Measurements from ENCODE around the gene OR2M3. TPM values are rescaled to one million over a fixed set of nuclear protein-coding genes. Genes with fewer than 3 reads are reported as not detected.
A peak's percentile ranks its signal among the peaks of the same experiment; 100 is the strongest.
"Not testable (repeated sequence)": the region's sequence is repeated elsewhere in the genome, so short reads cannot be mapped to it uniquely, and the experiment has no call there.

OR2M3 gene
- total RNA-seq, 2 experiments from 2014 or later, result not detected

GRCh38 chr1:248229360-248229908 lies 32.4 kb downstream of the OR2M3 start:
- intact Hi-C loops (cut with micrococcal nuclease), result no loop called here
- Mint-ChIP-seq H3K27ac (no peak overlapping the region), H3K36me3 (ENCODE audit: low read depth) (no peaks in the 10 kb centered on the region), H3K4me1 (ENCODE audit: low read depth) (no peaks in the 10 kb centered on the region), H3K27me3 (ENCODE audit: low read depth) (peaks cover 11% of the 10 kb centered on the region), H3K9me3 (no peaks in the 10 kb centered on the region), H3K4me3 (no peak overlapping the region)
- CTCF ChIA-PET, result interaction anchor here (0.5 to 1.1 kb wide), 2 partner anchors 11 to 698 kb away, joined by 3 read pairs; no protein-coding TSS in a partner anchor
- no peak for DNase-seq

GRCh38 chr1:248231117-248231516 lies 34.1 kb downstream of the OR2M3 start, which contains the start of gene OR2M4:
Gene OR2M4, plus strand, starts transcription at chr1:248231417. Its CDS starts 7,512 bp downstream, at chr1:248238929.
- peaks cover 13% of the 10 kb centered on the region for H3K27me3 Mint-ChIP-seq (ENCODE audit: low read depth)
- no peaks in the 10 kb centered on the region for H3K36me3 Mint-ChIP-seq (ENCODE audit: low read depth)
- H3K9me3 Mint-ChIP-seq, result no peaks in the 10 kb centered on the region
- H3K4me3 Mint-ChIP-seq, result no peak within 1 kb of the TSS
- CTCF ChIA-PET, result no interaction called here
- no peak within 1 kb of the TSS for H3K27ac Mint-ChIP-seq
- DNase-seq, result no peak
- no peaks in the 10 kb centered on the region for H3K4me1 Mint-ChIP-seq (ENCODE audit: low read depth)
- intact Hi-C loops (cut with micrococcal nuclease), result no loop called here

- peaks cover 13% of the 10 kb centered on the region for H3K27me3 Mint-ChIP-seq (ENCODE audit: low read depth)
- no peak overlapping the region for H3K27ac Mint-ChIP-seq
- H3K9me3 Mint-ChIP-seq, result no peaks in the 10 kb centered on the region
- CTCF ChIA-PET, result no interaction called here
- H3K4me1 Mint-ChIP-seq (ENCODE audit: low read depth), result peaks cover 2% of the 10 kb centered on the region
- H3K4me3 Mint-ChIP-seq, result no peak overlapping the region
- H3K36me3 Mint-ChIP-seq (ENCODE audit: low read depth), result no peaks in the 10 kb centered on the region
- intact Hi-C loops (cut with micrococcal nuclease), result no loop called here
- no peak for DNase-seq
Observed at GRCh38 chr1:248239478-248239877, 42.4 kb downstream of the OR2M3 start.

GRCh38 chr1:248243204-248243603 lies 46.1 kb downstream of the OR2M3 start:
- Mint-ChIP-seq H3K4me1 (ENCODE audit: low read depth) (peaks cover 2% of the 10 kb centered on the region), H3K4me3 (no peak overlapping the region), H3K27ac (no peak overlapping the region), H3K36me3 (ENCODE audit: low read depth) (no peaks in the 10 kb centered on the region), H3K27me3 (ENCODE audit: low read depth) (peaks cover 12% of the 10 kb centered on the region), H3K9me3 (no peaks in the 10 kb centered on the region)
- CTCF ChIA-PET, result interaction anchor here (0.6 to 1.7 kb wide), 8 partner anchors 8 to 565 kb away, joined by 3 to 4 read pairs (median 3); no protein-coding TSS in a partner anchor
- intact Hi-C loops (cut with micrococcal nuclease), result loop anchor here (1.0 to 10.0 kb wide), 5 partner anchors 159 to 554 kb away; partner anchors contain the start of gene OR2T1
- DNase-seq, result peak; percentile 35

- DNase-seq; H3K36me3 Mint-ChIP-seq (ENCODE audit: low read depth); intact Hi-C loops (cut with micrococcal nuclease); H3K4me3 Mint-ChIP-seq; H3K4me1 Mint-ChIP-seq (ENCODE audit: low read depth); H3K27ac Mint-ChIP-seq; CTCF ChIA-PET; H3K27me3 Mint-ChIP-seq (ENCODE audit: low read depth): not testable (repeated sequence)
- peaks cover 12% of the 10 kb centered on the region for H3K9me3 Mint-ChIP-seq
Observed at GRCh38 chr1:248259309-248259708, 62.2 kb downstream of the OR2M3 start.

Other genes starting within 250 kb of the OR2M3 start
- gene OR2L8, start 248.4 kb upstream of the OR2M3 start, total RNA-seq, result under 1 TPM in 1 of 2 experiments, not detected in 1; 0.21 TPM
- not detected for gene OR2AK2, start 232.0 kb upstream of the OR2M3 start, total RNA-seq
- not detected for gene OR2L5, start 183.6 kb upstream of the OR2M3 start, total RNA-seq
- gene OR2L2, start 167.2 kb upstream of the OR2M3 start, total RNA-seq, result not detected
- gene OR2L3, start 150.4 kb upstream of the OR2M3 start, total RNA-seq, result not detected
- not detected for gene OR2L13, start 102.1 kb upstream of the OR2M3 start, total RNA-seq
- gene OR2M5, start 52.1 kb upstream of the OR2M3 start, total RNA-seq, result not detected
- not detected for gene OR2M2, start 22.4 kb upstream of the OR2M3 start, total RNA-seq
- gene OR2M4, start 34.2 kb downstream of the OR2M3 start, total RNA-seq, result not detected
- not detected for gene OR2T33, start 80.7 kb downstream of the OR2M3 start, total RNA-seq
- gene OR2T12, start 106.2 kb downstream of the OR2M3 start, total RNA-seq, result not detected
- gene OR2M7, start 127.3 kb downstream of the OR2M3 start, total RNA-seq, result not detected
- not detected for gene OR14C36, start 151.5 kb downstream of the OR2M3 start, total RNA-seq
- gene OR2T4, start 164.4 kb downstream of the OR2M3 start, total RNA-seq, result not detected
- gene OR2T6, start 178.5 kb downstream of the OR2M3 start, total RNA-seq, result not detected
- gene OR2T1, start 205.8 kb downstream of the OR2M3 start, total RNA-seq, result not detected
- not detected for gene OR2T2, start 248.4 kb downstream of the OR2M3 start, total RNA-seq